ENCODE results near the gene GPM6B.

Gene GPM6B, protein sequence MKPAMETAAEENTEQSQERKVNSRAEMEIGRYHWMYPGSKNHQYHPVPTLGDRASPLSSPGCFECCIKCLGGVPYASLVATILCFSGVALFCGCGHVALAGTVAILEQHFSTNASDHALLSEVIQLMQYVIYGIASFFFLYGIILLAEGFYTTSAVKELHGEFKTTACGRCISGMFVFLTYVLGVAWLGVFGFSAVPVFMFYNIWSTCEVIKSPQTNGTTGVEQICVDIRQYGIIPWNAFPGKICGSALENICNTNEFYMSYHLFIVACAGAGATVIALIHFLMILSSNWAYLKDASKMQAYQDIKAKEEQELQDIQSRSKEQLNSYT

DNA sequence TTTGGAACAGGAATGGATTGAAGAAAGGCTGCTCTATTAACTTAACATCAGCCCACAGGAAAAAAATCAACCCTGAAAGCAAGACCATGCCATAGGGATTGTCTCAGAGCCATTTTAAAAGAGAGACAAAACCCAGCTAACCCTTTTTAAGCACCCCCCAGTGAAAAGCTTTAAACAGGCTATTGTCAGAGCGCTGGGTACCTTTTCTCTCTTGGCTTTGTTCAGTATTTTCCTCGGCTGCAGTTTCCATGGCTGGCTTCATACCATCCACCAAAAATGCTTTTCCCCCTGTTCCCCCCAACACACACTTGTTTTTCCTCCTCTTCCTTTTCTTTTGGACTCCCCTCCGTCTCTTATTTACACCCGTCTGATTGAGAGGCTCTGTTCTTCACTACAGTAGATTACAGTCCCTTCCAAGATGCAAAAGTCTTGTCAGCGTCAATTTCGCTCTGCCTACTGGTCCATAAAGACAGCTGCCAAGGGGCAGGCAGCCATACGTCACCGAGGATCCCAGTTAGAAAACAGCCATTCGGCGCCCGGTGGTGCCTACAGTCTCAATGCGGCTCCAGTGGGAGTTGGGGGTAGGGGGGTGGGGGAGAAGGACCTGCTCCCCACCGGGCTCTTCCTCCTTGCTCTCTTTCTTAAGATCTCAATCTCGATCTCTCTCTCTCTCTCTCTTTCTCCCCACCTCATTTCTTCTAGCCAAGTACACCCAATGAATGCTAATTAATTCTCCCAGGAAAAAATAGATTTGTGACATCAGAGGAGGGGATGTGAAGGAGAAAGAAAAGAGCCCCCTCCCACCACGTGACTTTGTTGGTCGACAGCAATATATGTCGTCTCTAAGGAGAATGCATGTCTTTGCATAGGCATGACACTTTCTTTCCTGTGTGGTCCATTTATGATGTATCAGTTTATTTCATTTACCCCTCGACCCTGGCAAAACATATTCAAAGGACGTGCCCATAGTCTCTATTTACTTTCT, at the start of gene GPM6B:
Gene GPM6B (minus strand): TSS at position 451 of the 985 bp plus-strand sequence. CDS start 189 bp downstream, at position 262.
- no peak for DNase-seq

DNA sequence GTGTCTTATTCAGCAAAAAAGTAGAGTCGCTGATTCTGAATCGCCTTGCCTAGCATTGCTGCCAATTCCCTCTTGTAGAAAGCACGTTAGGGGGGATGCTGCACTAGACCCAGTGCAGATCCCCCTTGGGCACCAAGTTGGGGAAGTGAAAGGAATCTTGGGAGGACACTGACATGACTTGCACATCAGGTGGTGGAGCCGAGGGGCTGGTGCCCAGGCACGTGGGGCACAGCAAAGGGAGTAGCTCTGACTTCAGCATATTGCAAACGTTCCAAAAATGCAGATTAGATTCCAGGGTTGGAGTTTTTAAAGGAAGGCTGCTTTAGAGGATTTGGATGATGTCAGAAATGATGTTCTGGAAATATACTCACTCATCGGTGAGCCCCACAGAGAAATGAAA, 47.4 kb upstream of the GPM6B start:
- DNase-seq: no peak

DNA sequence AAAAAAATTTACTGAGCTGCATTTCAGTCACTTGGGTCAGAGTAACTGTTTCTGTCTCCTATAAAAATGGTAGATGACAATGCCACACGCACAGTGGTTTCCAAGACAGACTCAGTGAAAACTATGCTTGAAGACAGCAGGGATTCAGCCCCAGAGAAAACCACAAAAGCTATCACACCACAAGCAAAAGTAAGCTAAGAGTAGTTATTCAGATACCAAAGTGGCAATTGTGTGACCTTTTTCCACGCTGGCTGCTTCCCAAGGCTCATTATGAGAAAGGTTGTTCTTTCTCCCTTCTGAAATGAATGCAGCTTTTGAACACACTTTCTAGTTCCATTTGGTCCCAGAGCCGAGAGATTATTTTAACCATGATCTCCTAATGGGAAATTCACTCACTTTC, 46.4 kb upstream of the GPM6B start:
- DNase-seq: no peak

GRCh38 chrX:13859724-13860123, 42.8 kb upstream of the GPM6B start:
- no peak for DNase-seq

DNA sequence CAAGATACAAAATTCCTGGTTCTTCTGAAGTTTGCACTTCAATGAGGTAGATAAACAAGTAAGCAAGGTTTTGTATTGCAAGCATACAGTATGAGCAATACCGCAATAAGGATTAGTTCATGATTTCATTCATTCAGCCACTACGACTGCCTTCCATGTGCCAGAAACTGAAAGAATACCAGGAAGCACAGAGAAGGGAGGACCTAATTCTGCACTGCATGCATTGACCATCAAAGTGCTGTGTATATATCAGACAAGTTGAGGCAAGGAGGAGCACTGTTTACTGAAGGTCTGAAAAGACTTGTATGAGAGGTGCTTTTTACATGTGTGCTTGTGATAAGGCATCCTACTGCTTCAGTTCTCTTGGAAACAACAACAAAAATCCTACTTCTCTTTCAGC, 40.9 kb upstream of the GPM6B start:
- no peak for DNase-seq

- no peak for DNase-seq
Measured at GRCh38 chrX:13855689-13856450, 39.0 kb upstream of the GPM6B start.

DNA sequence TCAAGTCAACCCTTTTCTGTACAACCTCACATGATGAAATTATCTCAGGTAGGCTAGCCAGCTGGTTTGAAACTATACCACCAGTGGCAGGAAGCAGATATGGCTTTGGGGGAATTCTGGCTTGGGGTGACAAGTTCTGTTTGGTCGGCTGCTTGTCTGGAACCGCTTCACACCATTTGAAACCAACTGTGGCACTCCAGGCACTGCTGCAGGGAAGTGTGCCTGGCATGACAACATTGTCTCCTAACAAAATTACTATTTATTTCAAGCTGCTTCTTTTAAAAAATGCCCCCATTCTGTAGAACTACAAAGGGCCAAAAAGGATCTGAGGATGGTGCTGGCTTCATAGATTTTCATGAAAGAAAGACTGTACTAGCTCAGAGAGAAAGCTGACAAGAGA, 37.1 kb upstream of the GPM6B start:
- DNase-seq: no peak

DNA sequence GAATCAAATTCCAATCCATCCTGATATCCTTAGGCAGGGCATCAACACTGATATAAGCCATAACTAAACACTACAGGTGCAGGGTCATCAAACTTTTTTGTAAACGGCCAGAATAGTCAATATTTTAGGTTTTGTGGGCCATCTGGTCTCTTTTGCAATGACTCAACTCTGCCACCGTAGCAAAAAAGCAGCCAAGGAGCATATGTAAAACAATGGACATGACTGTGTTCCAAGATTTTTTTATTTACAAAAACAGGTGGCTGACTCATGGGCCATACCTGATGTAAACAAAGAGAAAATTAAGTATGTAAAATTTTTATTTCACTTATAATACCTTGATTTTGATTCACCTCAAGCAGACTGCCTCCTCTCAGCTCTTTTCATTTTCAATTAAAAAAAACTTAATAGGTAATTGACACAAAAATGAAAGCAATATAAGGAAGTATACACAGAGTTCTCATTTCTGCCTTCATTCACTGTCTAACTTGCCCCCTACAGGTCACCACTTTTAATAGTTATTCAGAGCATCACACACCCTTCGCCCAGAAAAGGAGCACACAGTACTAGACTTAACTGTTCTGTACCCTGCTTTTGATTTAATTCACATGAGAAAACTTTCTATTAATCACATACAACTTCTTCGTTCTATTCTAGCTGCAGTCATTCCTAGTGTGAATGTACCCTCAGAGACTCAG, 35.3 kb upstream of the GPM6B start:
- DNase-seq: no peak

GRCh38 chrX:13845721-13846378, 29.0 kb upstream of the GPM6B start:
- DNase-seq: no peak

DNA sequence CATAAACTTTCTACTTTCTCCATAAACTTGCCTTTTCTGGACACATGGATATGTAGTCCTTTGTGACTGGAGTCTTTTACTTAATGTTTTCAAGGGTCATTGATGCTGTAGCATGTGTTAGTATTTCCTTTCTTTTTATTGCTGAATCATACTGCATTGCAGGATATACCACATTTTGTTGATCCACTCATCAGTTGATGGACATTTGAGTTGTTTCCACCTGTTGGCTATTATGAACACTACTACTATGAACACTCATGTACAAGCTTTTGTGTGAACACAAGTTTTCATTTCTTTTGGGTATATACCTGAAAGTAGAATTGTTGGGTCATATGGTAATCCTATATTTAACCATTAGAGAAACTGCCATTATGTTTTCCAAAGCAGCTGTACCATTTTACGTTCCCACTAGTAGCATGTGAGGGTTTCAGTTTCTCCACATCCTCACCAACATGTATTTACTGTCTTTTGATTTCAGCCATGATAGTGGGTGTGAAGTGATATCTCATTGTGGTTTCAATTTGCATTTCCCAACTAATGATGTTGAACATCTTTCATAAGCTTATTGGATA, 26.3 kb upstream of the GPM6B start:
- no peak for DNase-seq

GRCh38 chrX:13840121-13840520, 23.2 kb upstream of the GPM6B start:
- no peak for DNase-seq

DNA sequence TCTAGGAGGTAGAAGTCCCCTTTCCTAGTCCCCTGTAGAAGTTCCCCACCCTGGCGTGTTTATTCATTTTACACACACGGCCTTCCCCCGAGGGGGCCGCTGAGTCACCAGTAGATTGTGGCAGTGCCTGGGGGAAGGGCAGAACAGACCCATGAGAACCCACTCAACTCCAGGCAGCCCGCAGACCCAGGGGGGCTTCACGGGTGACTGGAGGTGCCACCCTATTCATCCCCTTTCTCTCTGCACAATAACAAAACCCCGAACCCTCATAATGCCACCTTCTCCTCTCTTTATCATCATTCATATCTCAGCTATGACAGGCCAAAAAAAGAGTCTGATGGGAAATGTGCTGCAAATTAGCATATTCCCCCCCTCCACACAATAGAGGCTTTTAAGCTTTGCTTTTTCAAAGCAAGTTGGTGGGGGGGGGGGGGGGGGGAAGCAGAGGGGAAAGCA, 20.4 kb upstream of the GPM6B start:
- DNase-seq: no peak

GRCh38 chrX:13836575-13836974, 19.7 kb upstream of the GPM6B start:
- no peak for DNase-seq

DNA sequence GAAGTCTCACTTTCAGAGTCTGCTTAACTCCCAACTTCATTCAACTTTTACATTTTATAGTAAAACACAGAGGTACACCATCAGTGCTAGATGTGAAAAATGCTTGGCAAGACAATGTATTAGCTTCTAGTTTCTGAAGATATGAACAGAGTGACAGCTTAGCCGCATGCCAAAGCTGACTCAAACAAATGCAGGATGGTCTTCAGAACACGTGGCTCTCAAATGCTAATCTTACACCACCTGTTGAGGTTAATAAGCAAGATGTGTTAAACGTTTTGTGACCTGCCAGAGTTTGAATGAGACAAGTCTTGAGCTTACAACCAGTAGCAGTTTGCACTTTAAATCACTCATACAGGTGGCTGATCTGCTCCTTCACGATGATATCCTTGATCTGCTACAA, 18.9 kb upstream of the GPM6B start:
- DNase-seq: no peak

DNA sequence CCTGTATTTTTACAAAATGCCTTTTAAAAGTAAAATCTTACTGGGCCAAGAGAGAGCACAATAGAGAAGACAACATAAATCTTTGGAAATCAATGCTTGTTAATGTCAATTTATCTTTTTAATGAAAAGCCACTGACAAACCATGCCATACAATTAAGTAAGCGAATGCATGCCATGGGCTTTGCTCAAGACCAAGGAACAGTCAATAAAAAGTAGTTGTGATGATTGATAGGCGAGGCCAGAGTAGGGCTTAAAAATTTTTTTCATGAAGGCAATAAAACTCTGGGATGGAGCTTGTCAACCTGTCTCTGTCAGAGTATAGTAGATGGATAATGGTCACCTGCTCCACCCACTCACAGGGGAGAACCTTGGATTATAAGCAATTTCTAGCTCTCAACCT, 17.5 kb upstream of the GPM6B start:
- DNase-seq: no peak

DNA sequence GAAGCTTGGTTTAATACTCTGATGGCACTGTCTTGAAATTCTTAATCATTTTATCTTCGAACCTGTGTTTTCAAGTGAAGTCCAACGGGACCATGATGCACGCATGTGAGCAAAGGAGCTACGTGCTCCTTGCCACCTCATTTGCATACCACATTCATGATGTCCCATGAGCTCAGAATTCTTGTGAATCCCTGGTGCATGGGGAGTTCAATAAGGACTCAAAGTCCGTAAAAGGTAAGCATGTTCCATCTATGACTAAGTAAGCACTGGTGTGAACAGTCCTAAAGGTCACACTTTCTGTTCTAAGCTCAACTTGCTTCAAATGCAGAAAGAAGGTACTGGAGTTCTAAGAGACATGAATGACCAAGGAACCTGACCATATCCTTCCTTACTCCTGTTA, 13.1 kb upstream of the GPM6B start:
- DNase-seq: no peak

DNA sequence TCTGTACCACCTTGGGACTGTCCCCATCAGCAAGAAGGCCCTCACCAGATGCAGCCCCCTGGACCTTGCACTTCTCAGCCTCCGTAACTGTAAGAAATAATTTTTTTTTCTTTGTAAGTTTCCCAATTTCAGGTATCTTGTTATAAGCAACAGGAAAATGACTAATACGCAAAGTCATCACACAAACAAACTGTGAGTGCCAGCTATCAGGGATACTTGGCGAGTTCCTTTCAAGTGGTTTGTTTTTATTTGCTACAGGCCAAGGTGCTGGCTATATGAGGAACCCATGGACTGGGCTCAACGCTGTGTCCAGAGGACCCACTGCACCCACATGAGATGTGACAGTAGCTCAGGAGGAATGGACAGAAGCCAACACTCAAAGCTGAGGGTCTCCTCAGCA, 11.5 kb upstream of the GPM6B start:
- no peak for DNase-seq

- no peak for DNase-seq
Measured at GRCh38 chrX:13827298-13828090, 10.6 kb upstream of the GPM6B start.

DNA sequence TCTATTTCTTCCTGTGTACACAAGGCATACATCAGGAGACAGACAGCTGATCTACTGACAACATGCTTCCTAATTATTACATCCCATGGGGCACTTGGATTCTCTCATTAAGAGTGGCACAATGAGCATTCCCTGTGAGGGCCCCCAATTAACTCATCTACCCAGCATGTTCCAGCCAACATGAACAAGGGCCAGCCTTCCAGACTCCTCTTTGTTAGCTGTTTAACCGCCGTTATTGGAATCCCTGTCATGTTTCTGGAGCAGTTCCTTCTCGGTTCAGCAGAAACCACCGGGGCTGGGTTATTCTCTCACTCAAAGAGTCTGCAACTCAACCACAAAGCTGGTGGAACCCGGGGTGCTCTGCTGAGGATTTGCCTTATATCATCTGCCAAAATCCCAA, 9.9 kb upstream of the GPM6B start:
- no peak for DNase-seq

GRCh38 chrX:13825178-13825762, 8.4 kb upstream of the GPM6B start:
- DNase-seq: no peak

Measured in NCI-H187 (cell line).